Loucy (cell line): Measurements from ENCODE around the gene ATP1A1.

ENCODE experiments used
- H2AFZ ChIP-seq: fragments of 200-600 bp; sonication (generic); 2 replicates; pipeline ENCODE4 v1.6.0; 2016; ENCODE audit warnings: antibody characterized with exemption, mild to moderate bottlenecking, low read length, moderate library complexity
- H3F3A ChIP-seq: fragments of 200-600 bp; 2 replicates; pipeline ENCODE4 v1.6.0; 2016; ENCODE audit warnings: antibody characterized with exemption, low read depth, mild to moderate bottlenecking
- H3K27me3 ChIP-seq: fragments of 200-600 bp; sonication (generic); 2 replicates; pipeline ENCODE4 v1.6.1; 2014; ENCODE audit warnings: low read length, mild to moderate bottlenecking; ENCODE audit not compliant: insufficient read depth, poor library complexity, severe bottlenecking
- H3K36me3 ChIP-seq: fragments of 200-600 bp; sonication (generic); 2 replicates; pipeline ENCODE4 v1.6.1; 2016; ENCODE audit warnings: low read length; ENCODE audit not compliant: insufficient read depth
- H3K4me1 ChIP-seq: fragments of 200-600 bp; sonication (generic); 2 replicates; pipeline ENCODE4 v1.5.1; 2014; ENCODE audit warnings: low read length, mild to moderate bottlenecking; ENCODE audit not compliant: insufficient read depth, poor library complexity, severe bottlenecking
- H3K4me2 ChIP-seq: fragments of 200-600 bp; sonication (generic); 2 replicates; pipeline ENCODE4 v1.6.0; 2014; ENCODE audit warnings: antibody characterized with exemption, low read length, low read depth, mild to moderate bottlenecking; ENCODE audit not compliant: poor library complexity, severe bottlenecking
- H3K4me3 ChIP-seq: fragments of 200-600 bp; sonication (generic); 2 replicates; pipeline ENCODE4 v1.5.1; 2014; ENCODE audit warnings: low read length, mild to moderate bottlenecking, mixed read lengths; ENCODE audit not compliant: poor library complexity, severe bottlenecking
- H3K79me2 ChIP-seq: fragments of 200-600 bp; sonication (generic); 2 replicates; pipeline ENCODE4 v1.6.1; 2014; ENCODE audit warnings: low read length; ENCODE audit not compliant: insufficient read depth
- H3K9ac ChIP-seq: fragments of 200-600 bp; sonication (generic); 2 replicates; pipeline ENCODE4 v1.6.0; 2014; ENCODE audit warnings: mild to moderate bottlenecking, low read depth, low read length, moderate library complexity; ENCODE audit not compliant: poor library complexity, severe bottlenecking
- H3K9me2 ChIP-seq: fragments of 200-600 bp; sonication (generic); replicated peaks from 2 replicates; pipeline ENCODE4 v1.6.1; 2016; ENCODE audit warnings: low read depth, low read length, mixed read lengths
- H3K9me3 ChIP-seq: fragments of 200-600 bp; sonication (generic); 2 replicates; pipeline ENCODE4 v1.6.1; 2014; ENCODE audit warnings: mild to moderate bottlenecking, antibody characterized with exemption, low read length, low read depth; ENCODE audit not compliant: insufficient read depth
- H4K20me1 ChIP-seq: fragments of 200-600 bp; sonication (generic); 2 replicates; pipeline ENCODE4 v1.6.0; 2014; ENCODE audit warnings: antibody characterized with exemption, low read length, mild to moderate bottlenecking; ENCODE audit not compliant: insufficient read depth, poor library complexity, severe bottlenecking
- CTCF ChIP-seq: fragments of 200-600 bp; sonication (generic); conservative IDR thresholded peaks from 2 replicates; pipeline ENCODE4 v1.5.1; 2014; ENCODE audit warnings: mild to moderate bottlenecking, antibody characterized with exemption, low read length
- EZH2phosphoT487 ChIP-seq: fragments of 200-600 bp; IDR thresholded peaks from 2 replicates; pipeline ENCODE4 v1.6.1; 2018; ENCODE audit warnings: antibody characterized with exemption, mild to moderate bottlenecking, moderate library complexity, borderline replicate concordance

ATP1A1 gene

GRCh38 chr1:116453481-116453880 is 80.4 kb downstream of the ATP1A1 start:
- H3K9ac ChIP-seq = no peak overlapping the region
- no peaks in the 10 kb centered on the region for H3K9me2 ChIP-seq
- no peak overlapping the region for H2AFZ ChIP-seq
- H3K27me3 ChIP-seq = no peaks in the 10 kb centered on the region
- no peak overlapping the region for H3K4me2 ChIP-seq
- H4K20me1 ChIP-seq = no peaks in the 10 kb centered on the region
- no peaks in the 10 kb centered on the region for H3K36me3 ChIP-seq
- H3F3A ChIP-seq = no peaks in the 10 kb centered on the region
- TF ChIP-seq CTCF = no peak
- no peak for TF ChIP-seq EZH2phosphoT487
- no peaks in the 10 kb centered on the region for H3K4me1 ChIP-seq
- H3K79me2 ChIP-seq = no peaks in the 10 kb centered on the region
- no peak overlapping the region for H3K4me3 ChIP-seq
- no peaks in the 10 kb centered on the region for H3K9me3 ChIP-seq

- no peak for TF ChIP-seq EZH2phosphoT487
- no peak for TF ChIP-seq CTCF
- Histone ChIP-seq H3K9me2 (no peaks in the 10 kb centered on the region), H3K4me3 (no peak overlapping the region), H2AFZ (no peak overlapping the region), H3K9me3 (no peaks in the 10 kb centered on the region), H3K36me3 (no peaks in the 10 kb centered on the region), H3K4me1 (no peaks in the 10 kb centered on the region), H3K4me2 (no peak overlapping the region), H3K27me3 (no peaks in the 10 kb centered on the region), H4K20me1 (no peaks in the 10 kb centered on the region), H3K79me2 (no peaks in the 10 kb centered on the region), H3F3A (no peaks in the 10 kb centered on the region), H3K9ac (no peak overlapping the region)
Observed at GRCh38 chr1:116453906-116454305, 80.9 kb downstream of the ATP1A1 start.
